PC-3 (cell line): ENCODE results near the gene ROCK1. TPM values are rescaled to one million over a fixed set of nuclear protein-coding genes. Genes with fewer than 3 reads are reported as not detected.

Experiments
- ATAC-seq: fragments of 200-7000 bp; cut with Tn5 transposase; 2 replicates; pipeline ENCODE4 v1.9.1; 2020; ENCODE audit warnings: mild to moderate bottlenecking, moderate library complexity
- BruUV-seq: library from RNA; stranded (reverse); fragments of 400-500 nt; replicated peaks from 2 replicates; lab custom pipeline; 2021; lab: Mats Ljungman, UMichigan
- CTCF ChIA-PET: fragments of 300-600 bp; sonication (Branson Sonifier 250); formaldehyde crosslinking; loops from one replicate; lab custom pipeline; 2022; ENCODE audit warnings: antibody characterized with exemption; lab: Charles Lee
- POLR2A ChIA-PET: fragments of 300-600 bp; sonication (Branson Sonifier 250); formaldehyde crosslinking; loops from one replicate; lab custom pipeline; 2022; ENCODE audit warnings: antibody characterized with exemption; ENCODE audit not compliant: unreplicated experiment; lab: Charles Lee
- DNase-seq: peaks from one replicate; pipeline ENCODE4 v3.0.0-alpha.2; 2015
- H2AFZ ChIP-seq: fragments of 300-600 bp; sonication (generic); 2 replicates; pipeline ENCODE4 v1.6.0; 2016; ENCODE audit warnings: antibody characterized with exemption, low read length
- H3F3A ChIP-seq: fragments of 300-600 bp; sonication (generic); one replicate; pipeline ENCODE4 v1.6.0; 2017; ENCODE audit warnings: antibody characterized with exemption, low read length, control low read depth, mild to moderate bottlenecking; ENCODE audit not compliant: unreplicated experiment
- H3K27ac ChIP-seq: fragments of 300-600 bp; sonication (generic); 2 replicates; pipeline ENCODE4 v1.5.1; 2016; ENCODE audit warnings: mild to moderate bottlenecking, low read length
- H3K27me3 ChIP-seq: fragments of 300-600 bp; sonication (generic); 2 replicates; pipeline ENCODE4 v1.6.1; 2016; ENCODE audit warnings: low read length, mixed read lengths
- H3K36me3 ChIP-seq: fragments of 300-600 bp; sonication (generic); 2 replicates; pipeline ENCODE4 v1.6.1; 2016; ENCODE audit warnings: low read depth, mixed run types, low read length, mixed read lengths
- H3K4me1 ChIP-seq: fragments of 300-600 bp; sonication (generic); 2 replicates; pipeline ENCODE4 v1.5.1; 2016; ENCODE audit warnings: low read length; ENCODE audit not compliant: insufficient read depth
- H3K4me2 ChIP-seq: fragments of 300-600 bp; sonication (generic); 2 replicates; pipeline ENCODE4 v1.6.0; 2016; ENCODE audit warnings: low read length
- H3K4me3 ChIP-seq: fragments of 300-600 bp; sonication (generic); 2 replicates; pipeline ENCODE4 v1.5.1; 2016; ENCODE audit warnings: mild to moderate bottlenecking, low read length, mixed read lengths
- H3K79me2 ChIP-seq: fragments of 300-600 bp; sonication (generic); 2 replicates; pipeline ENCODE4 v1.6.1; 2017; ENCODE audit warnings: low read length, mixed read lengths
- H3K9ac ChIP-seq: fragments of 300-600 bp; sonication (generic); 2 replicates; pipeline ENCODE4 v1.6.0; 2016; ENCODE audit warnings: mild to moderate bottlenecking, low read length
- H3K9me2 ChIP-seq: fragments of 300-600 bp; sonication (generic); replicated peaks from 2 replicates; pipeline ENCODE4 v1.6.1; 2016; ENCODE audit warnings: mixed run types, low read length, mixed read lengths
- H3K9me3 ChIP-seq: fragments of 300-600 bp; sonication (generic); 2 replicates; pipeline ENCODE4 v1.6.1; 2016; ENCODE audit warnings: low read length, mixed read lengths
- H4K20me1 ChIP-seq: fragments of 300-600 bp; sonication (generic); 2 replicates; pipeline ENCODE4 v1.6.1; 2016; ENCODE audit warnings: low read length, mixed read lengths
- EZH2 ChIP-seq: fragments of 300-600 bp; sonication (generic); IDR thresholded peaks from one replicate; pipeline ENCODE4 v1.6.1; 2017; ENCODE audit warnings: antibody characterized with exemption, mild to moderate bottlenecking, low read length; ENCODE audit not compliant: unreplicated experiment
- EZH2phosphoT487 ChIP-seq: fragments of 300-600 bp; sonication (generic); IDR thresholded peaks from 2 replicates; pipeline ENCODE4 v1.6.1; 2018; ENCODE audit warnings: mild to moderate bottlenecking, antibody characterized with exemption, low read length, borderline replicate concordance
- intact Hi-C: fragments of 100-400 bp; cut with micrococcal nuclease; formaldehyde crosslinking; loops from 2 replicates; pipeline ENCODE4 v1.9.0; 2023
- total RNA-seq: library from RNA; depleted of rRNA; stranded (reverse); fragments of >200 nt; gene quantifications from 2 replicates; pipeline ENCODE4 v1.2.3, GENCODE V29; 2014
- TF ChIP-seq, protein P1 (sequence below): fragments of 300-600 bp; sonication (generic); conservative IDR thresholded peaks from 2 replicates; pipeline ENCODE4 v1.5.1; 2017; ENCODE audit warnings: antibody characterized with exemption, low read depth, mild to moderate bottlenecking, low read length

ROCK1 gene
- total RNA-seq, 1 experiment from 2014 or later = 22.2 TPM

- Histone ChIP-seq H2AFZ (no peak overlapping the region), H3K36me3 (0 out of 2 replicates have a peak, but pooled peaks cover 8% of the 10 kb centered on the region), H3K27me3 (no peaks in the 10 kb centered on the region), H3K9ac (no peak overlapping the region), H3K79me2 (0 out of 2 replicates have a peak, but pooled peaks cover 6% of the 10 kb centered on the region), H3K9me3 (no peaks in the 10 kb centered on the region), H4K20me1 (no peaks in the 10 kb centered on the region), H3F3A (no peaks in the 10 kb centered on the region), H3K4me3 (no peak overlapping the region), H3K9me2 (no peaks in the 10 kb centered on the region), H3K4me2 (0 out of 2 replicates have a peak overlapping the region, but pooled peaks have one; percentile 9), H3K4me1 (peaks cover 16% of the 10 kb centered on the region), H3K27ac (no peak overlapping the region)
- intact Hi-C loops = no loop called here
- no peak for TF ChIP-seq EZH2
- no peak for TF ChIP-seq EZH2phosphoT487
- TF ChIP-seq, protein P1, sequence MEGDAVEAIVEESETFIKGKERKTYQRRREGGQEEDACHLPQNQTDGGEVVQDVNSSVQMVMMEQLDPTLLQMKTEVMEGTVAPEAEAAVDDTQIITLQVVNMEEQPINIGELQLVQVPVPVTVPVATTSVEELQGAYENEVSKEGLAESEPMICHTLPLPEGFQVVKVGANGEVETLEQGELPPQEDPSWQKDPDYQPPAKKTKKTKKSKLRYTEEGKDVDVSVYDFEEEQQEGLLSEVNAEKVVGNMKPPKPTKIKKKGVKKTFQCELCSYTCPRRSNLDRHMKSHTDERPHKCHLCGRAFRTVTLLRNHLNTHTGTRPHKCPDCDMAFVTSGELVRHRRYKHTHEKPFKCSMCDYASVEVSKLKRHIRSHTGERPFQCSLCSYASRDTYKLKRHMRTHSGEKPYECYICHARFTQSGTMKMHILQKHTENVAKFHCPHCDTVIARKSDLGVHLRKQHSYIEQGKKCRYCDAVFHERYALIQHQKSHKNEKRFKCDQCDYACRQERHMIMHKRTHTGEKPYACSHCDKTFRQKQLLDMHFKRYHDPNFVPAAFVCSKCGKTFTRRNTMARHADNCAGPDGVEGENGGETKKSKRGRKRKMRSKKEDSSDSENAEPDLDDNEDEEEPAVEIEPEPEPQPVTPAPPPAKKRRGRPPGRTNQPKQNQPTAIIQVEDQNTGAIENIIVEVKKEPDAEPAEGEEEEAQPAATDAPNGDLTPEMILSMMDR = no peak
- ATAC-seq (peak; percentile 92), DNase-seq (peak; percentile 76)
- no TSS peak for BruUV-seq
- POLR2A ChIA-PET = no interaction called here
- CTCF ChIA-PET = no interaction called here
Observed at GRCh38 chr18:21000667-21001066, 110.9 kb downstream of the ROCK1 start.

GRCh38 chr18:20997371-20997770 lies 114.2 kb downstream of the ROCK1 start:
- no peak for TF ChIP-seq EZH2
- Histone ChIP-seq H3K27me3 (no peaks in the 10 kb centered on the region), H3K79me2 (0 out of 2 replicates have a peak, but pooled peaks cover 6% of the 10 kb centered on the region), H3K4me1 (peaks cover 16% of the 10 kb centered on the region), H3K36me3 (peaks cover 4% of the 10 kb centered on the region; the same call in 1 of the 2 replicates), H4K20me1 (no peaks in the 10 kb centered on the region), H3F3A (no peaks in the 10 kb centered on the region), H3K4me2 (no peak overlapping the region), H3K27ac (no peak overlapping the region), H3K9ac (no peak overlapping the region), H3K4me3 (no peak overlapping the region), H3K9me2 (no peaks in the 10 kb centered on the region), H2AFZ (no peak overlapping the region), H3K9me3 (no peaks in the 10 kb centered on the region)
- intact Hi-C loops = no loop called here
- ATAC-seq (no peak), DNase-seq (no peak)
- ChIA-PET CTCF (interaction anchor here (0.6 kb wide), 1 partner anchor 28 kb away, joined by 3 read pairs; no protein-coding TSS in a partner anchor), POLR2A (interaction anchor here (0.6 kb wide), 1 partner anchor 12 kb away, joined by 4 read pairs; no protein-coding TSS in a partner anchor)
- BruUV-seq = no TSS peak

- CTCF ChIA-PET = no interaction called here
Observed at GRCh38 chr18:20996418-20996817, 115.2 kb downstream of the ROCK1 start.

More at GRCh38 chr18:20996418-20996817, 115.2 kb downstream of the ROCK1 start:
- H3K9ac ChIP-seq = no peak overlapping the region
- ATAC-seq = no peak
- H3K4me2 ChIP-seq = no peak overlapping the region
- BruUV-seq = no TSS peak
- H3K9me3 ChIP-seq = no peaks in the 10 kb centered on the region
- intact Hi-C loops = no loop called here
- peaks cover 7% of the 10 kb centered on the region; the same call in 1 of the 2 replicates for H3K36me3 ChIP-seq
- no peak for DNase-seq
- no peaks in the 10 kb centered on the region for H3K27me3 ChIP-seq
- no peaks in the 10 kb centered on the region for H3F3A ChIP-seq
- no peak overlapping the region for H2AFZ ChIP-seq
- H3K9me2 ChIP-seq = no peaks in the 10 kb centered on the region
- no peak overlapping the region for H3K27ac ChIP-seq
- peaks cover 12% of the 10 kb centered on the region for H3K4me1 ChIP-seq
- POLR2A ChIA-PET = no interaction called here
- no peaks in the 10 kb centered on the region for H4K20me1 ChIP-seq
- TF ChIP-seq EZH2phosphoT487 (no peak), EZH2 (no peak)
- TF ChIP-seq, protein P1 = no peak
- H3K79me2 ChIP-seq = 0 out of 2 replicates have a peak, but pooled peaks cover 6% of the 10 kb centered on the region
- no peak overlapping the region for H3K4me3 ChIP-seq
